Endothelial cell of umbilical vein (primary cell): Measurements from ENCODE around the gene ARHGAP31.

Experiments used
- EZH2 ChIP-seq: IDR thresholded peaks from 2 replicates; pipeline ENCODE4 v1.6.1; 2012; ENCODE audit warnings: borderline replicate concordance, low read depth, mild to moderate bottlenecking, moderate library complexity, low read length, inconsistent platforms; ENCODE audit not compliant: severe bottlenecking
- GATA2 ChIP-seq: IDR thresholded peaks from 2 replicates; pipeline ENCODE4 v1.7.0; 2011; ENCODE audit warnings: low read depth, mild to moderate bottlenecking, moderate library complexity, mixed read lengths, low read length; ENCODE audit not compliant: insufficient read length, insufficient read depth
- MYC ChIP-seq: IDR thresholded peaks from one replicate; pipeline ENCODE4 v1.6.1; 2011; ENCODE audit warnings: mild to moderate bottlenecking, low read depth, low read length
- POLR2A ChIP-seq: IDR thresholded peaks from 2 replicates; pipeline ENCODE4 v1.6.1; 2012; ENCODE audit warnings: low read depth, mild to moderate bottlenecking, control low read depth, low read length
- POLR2AphosphoS5 ChIP-seq: IDR thresholded peaks from 2 replicates; pipeline ENCODE4 v1.6.1; 2012; ENCODE audit warnings: low read depth, mild to moderate bottlenecking, control low read depth, low read length, moderate library complexity; ENCODE audit not compliant: insufficient read depth
- TF ChIP-seq, protein P1 (sequence below), 2 donors: IDR thresholded peaks; 1 replicate in 1 of 2; 2 replicates in 1 of 2; pipeline ENCODE4 v1.5.1; 2011; ENCODE audit warnings: low read length in 2 of 2, mild to moderate bottlenecking in 2 of 2, moderate library complexity in 2 of 2, control low read depth in 1 of 2, inconsistent platforms in 1 of 2, low read depth in 1 of 2; ENCODE audit not compliant: insufficient read depth in 1 of 2; ENCODE audit errors: extremely low read depth in 1 of 2
- TF ChIP-seq, protein P2 (sequence below): IDR thresholded peaks from 2 replicates; pipeline ENCODE4 v1.6.1; 2011; ENCODE audit not compliant: insufficient read depth, insufficient read length

GRCh38 chr3:119349354-119350041 is 55.3 kb downstream of the ARHGAP31 start:
- TF ChIP-seq POLR2A (no peak), POLR2AphosphoS5 (no peak), EZH2 (no peak), MYC (no peak), GATA2 (no peak)
- TF ChIP-seq, protein P1, sequence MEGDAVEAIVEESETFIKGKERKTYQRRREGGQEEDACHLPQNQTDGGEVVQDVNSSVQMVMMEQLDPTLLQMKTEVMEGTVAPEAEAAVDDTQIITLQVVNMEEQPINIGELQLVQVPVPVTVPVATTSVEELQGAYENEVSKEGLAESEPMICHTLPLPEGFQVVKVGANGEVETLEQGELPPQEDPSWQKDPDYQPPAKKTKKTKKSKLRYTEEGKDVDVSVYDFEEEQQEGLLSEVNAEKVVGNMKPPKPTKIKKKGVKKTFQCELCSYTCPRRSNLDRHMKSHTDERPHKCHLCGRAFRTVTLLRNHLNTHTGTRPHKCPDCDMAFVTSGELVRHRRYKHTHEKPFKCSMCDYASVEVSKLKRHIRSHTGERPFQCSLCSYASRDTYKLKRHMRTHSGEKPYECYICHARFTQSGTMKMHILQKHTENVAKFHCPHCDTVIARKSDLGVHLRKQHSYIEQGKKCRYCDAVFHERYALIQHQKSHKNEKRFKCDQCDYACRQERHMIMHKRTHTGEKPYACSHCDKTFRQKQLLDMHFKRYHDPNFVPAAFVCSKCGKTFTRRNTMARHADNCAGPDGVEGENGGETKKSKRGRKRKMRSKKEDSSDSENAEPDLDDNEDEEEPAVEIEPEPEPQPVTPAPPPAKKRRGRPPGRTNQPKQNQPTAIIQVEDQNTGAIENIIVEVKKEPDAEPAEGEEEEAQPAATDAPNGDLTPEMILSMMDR (IDR thresholded peaks at IDR 0.05; ENCODE audit: extremely low read depth in 1 of 2, insufficient read depth in 1 of 2, low read depth in 1 of 2, low read length in 2 of 2) = no peak
- TF ChIP-seq, protein P2, sequence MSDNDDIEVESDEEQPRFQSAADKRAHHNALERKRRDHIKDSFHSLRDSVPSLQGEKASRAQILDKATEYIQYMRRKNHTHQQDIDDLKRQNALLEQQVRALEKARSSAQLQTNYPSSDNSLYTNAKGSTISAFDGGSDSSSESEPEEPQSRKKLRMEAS = no peak
